SW480 (cell line): ENCODE measurements around the gene NUP88.
A peak's percentile ranks its signal among the peaks of the same experiment; 100 is the strongest.

Experiments used
- DNase-seq: peaks from one replicate; pipeline ENCODE4 v3.0.0-alpha.2; 2016; ENCODE audit warnings: low spot score

Gene NUP88

GRCh38 chr17:5419959-5420653, 644 bp upstream of the NUP88 start, which contains the start of gene RPAIN:
TSS of gene RPAIN (plus strand) at chr17:5420182. CDS start at chr17:5420211, 29 bp downstream.
- DNase-seq = peak; percentile 87

GRCh38 chr17:5418858-5419355, 555 bp downstream of the NUP88 start:
- DNase-seq = peak; percentile 74

- DNase-seq = peak; percentile 21
Observed at GRCh38 chr17:5416901-5417300, 2.6 kb downstream of the NUP88 start.

GRCh38 chr17:5413682-5414081, 5.8 kb downstream of the NUP88 start:
- DNase-seq = peak; percentile 80

- no peak for DNase-seq
Observed at GRCh38 chr17:5410594-5411272, 8.7 kb downstream of the NUP88 start.

GRCh38 chr17:5408186-5408585, 11.3 kb downstream of the NUP88 start:
- DNase-seq = no peak

- no peak for DNase-seq
Observed at GRCh38 chr17:5405400-5405799, 14.1 kb downstream of the NUP88 start.

- DNase-seq = no peak
Observed at GRCh38 chr17:5399767-5400166, 19.7 kb downstream of the NUP88 start.

GRCh38 chr17:5396612-5397011, 22.9 kb downstream of the NUP88 start:
- DNase-seq = no peak

GRCh38 chr17:5391678-5392077, 27.8 kb downstream of the NUP88 start:
- no peak for DNase-seq

GRCh38 chr17:5381542-5381941, 37.9 kb downstream of the NUP88 start:
- DNase-seq = no peak

GRCh38 chr17:5380491-5381135, 38.8 kb downstream of the NUP88 start:
- DNase-seq = no peak

- DNase-seq = no peak
Observed at GRCh38 chr17:5379351-5380107, 39.9 kb downstream of the NUP88 start.

GRCh38 chr17:5378566-5379207, 40.8 kb downstream of the NUP88 start:
- no peak for DNase-seq

GRCh38 chr17:5373112-5373511, 46.4 kb downstream of the NUP88 start:
- DNase-seq = no peak

GRCh38 chr17:5370411-5370810, 49.1 kb downstream of the NUP88 start:
- no peak for DNase-seq

- no peak for DNase-seq
Observed at GRCh38 chr17:5365831-5366230, 53.6 kb downstream of the NUP88 start.

GRCh38 chr17:5364696-5365095, 54.8 kb downstream of the NUP88 start:
- DNase-seq = no peak

GRCh38 chr17:5364156-5364555, 55.3 kb downstream of the NUP88 start:
- no peak for DNase-seq

- DNase-seq = no peak
Observed at GRCh38 chr17:5362162-5362811, 57.2 kb downstream of the NUP88 start.

GRCh38 chr17:5361426-5361825, 58.0 kb downstream of the NUP88 start:
- DNase-seq = no peak
